GM12878 (cell line): Measurements from ENCODE around the gene TMEM250. TPM values are rescaled to one million over a fixed set of nuclear protein-coding genes. Genes with fewer than 3 reads are reported as not detected.

ENCODE experiments used
- ATAC-seq: fragments of 200-7000 bp; cut with Tn5 transposase; 3 replicates; pipeline ENCODE4 v1.9.1; 2020; ENCODE audit warnings: mild to moderate bottlenecking, moderate library complexity
- BruUV-seq: library from RNA; stranded (reverse); fragments of 400-500 nt; replicated peaks from 2 replicates; lab custom pipeline; 2021; lab: Mats Ljungman, UMichigan
- CTCF ChIA-PET: fragments of 300-600 bp; sonication (Branson Sonifier 250); formaldehyde crosslinking; extraction: SDS; loops from one replicate; lab custom pipeline; 2021; ENCODE audit warnings: inconsistent platforms; lab: Yijun Ruan, JAX
- POLR2A ChIA-PET: fragments of 350-600 bp; formaldehyde crosslinking; extraction: SDS; loops from one replicate; lab custom pipeline; 2021; ENCODE audit warnings: inconsistent platforms; lab: Charles Lee
- RAD21 ChIA-PET: fragments of 300-600 bp; sonication (Branson Sonifier 250); formaldehyde crosslinking; loops from one replicate; lab custom pipeline; 2023; ENCODE audit warnings: antibody characterized with exemption; ENCODE audit not compliant: unreplicated experiment; lab: Charles Lee
- SMC1A ChIA-PET: fragments of 300-600 bp; sonication (Branson Sonifier 250); formaldehyde crosslinking; loops from one replicate; lab custom pipeline; 2023; ENCODE audit not compliant: unreplicated experiment, uncharacterized antibody; lab: Charles Lee
- DNase-seq: peaks from one replicate; pipeline ENCODE4 v3.0.0-alpha.2; 2011; ENCODE audit warnings: low read depth, low spot score
- FAIRE-seq: peaks from 3 replicates; lab custom pipeline; 2011; peaks lifted over from hg19 to GRCh38; lab: Jason Lieb, UNC
- H2AFZ ChIP-seq: 2 replicates; pipeline ENCODE4 v1.6.0; 2011; ENCODE audit warnings: low read depth, low read length, control low read depth; ENCODE audit not compliant: control insufficient read depth
- H3K27ac ChIP-seq: 2 replicates; pipeline ENCODE4 v1.5.1; 2011; ENCODE audit warnings: control low read depth; ENCODE audit not compliant: control insufficient read depth, insufficient read depth
- H3K27me3 ChIP-seq, 2 experiments: replicated peaks in 1 of 2; 2 replicates each; pipeline versions ENCODE4 v1.6.0 to v1.6.1; 2011; ENCODE audit warnings: low read length in 1 of 2; ENCODE audit not compliant: control insufficient read depth in 2 of 2, insufficient read depth in 2 of 2
- H3K36me3 ChIP-seq, 2 experiments: 2 replicates each; pipeline ENCODE4 v1.5.1; 2011; ENCODE audit warnings: low read length in 1 of 2; ENCODE audit not compliant: control insufficient read depth in 2 of 2, insufficient read depth in 2 of 2
- H3K4me1 ChIP-seq: 2 replicates; pipeline ENCODE4 v1.6.1; 2011; ENCODE audit warnings: mild to moderate bottlenecking, low read length, moderate library complexity, mixed read lengths; ENCODE audit not compliant: control insufficient read depth, insufficient read depth
- H3K4me2 ChIP-seq: 2 replicates; pipeline ENCODE4 v1.6.0; 2011; ENCODE audit warnings: control low read depth; ENCODE audit not compliant: control insufficient read depth, insufficient read depth
- H3K4me3 ChIP-seq: fragments of 200-600 bp; sonication (generic); 2 replicates; pipeline ENCODE4 v1.5.1; 2016
- H3K79me2 ChIP-seq: 2 replicates; pipeline ENCODE4 v1.6.0; 2011; ENCODE audit warnings: low read length; ENCODE audit not compliant: control insufficient read depth, insufficient read depth
- H3K9ac ChIP-seq: 2 replicates; pipeline ENCODE4 v1.8.0; 2011; ENCODE audit warnings: low read length, control low read depth, mixed read lengths; ENCODE audit not compliant: control insufficient read depth, insufficient read depth
- H3K9me3 ChIP-seq: replicated peaks from 3 replicates; pipeline ENCODE4 v1.5.1; 2011; ENCODE audit warnings: mild to moderate bottlenecking, low read length; ENCODE audit not compliant: control insufficient read depth, insufficient read depth
- H4K20me1 ChIP-seq: 2 replicates; pipeline ENCODE4 v1.6.0; 2011; ENCODE audit not compliant: control insufficient read depth, insufficient read depth
- BHLHE40 ChIP-seq, 2 experiments: fragments of 450-650 bp in 1 of 2; IDR thresholded peaks; 2 replicates each; pipeline ENCODE4 v1.6.1; 2011 to 2017; ENCODE audit warnings: low read depth in 2 of 2, borderline replicate concordance in 1 of 2, improper control_type of control experiment in 1 of 2, low read length in 1 of 2, mild to moderate bottlenecking in 1 of 2
- BRCA1 ChIP-seq: IDR thresholded peaks from 2 replicates; pipeline ENCODE4 v1.6.1; 2011; ENCODE audit warnings: low read depth, low read length, improper control_type of control experiment
- CBX5 ChIP-seq: sonication (generic); IDR thresholded peaks from 2 replicates; pipeline ENCODE4 v1.6.1; 2016; ENCODE audit warnings: low read depth, moderate library complexity, mild to moderate bottlenecking, inconsistent platforms
- CHD2 ChIP-seq: IDR thresholded peaks from 2 replicates; pipeline ENCODE4 v1.6.1; 2011; ENCODE audit warnings: low read depth, low read length, improper control_type of control experiment, borderline replicate concordance
- EP300 ChIP-seq, 2 experiments: fragments of 150-350 bp in 1 of 2; IDR thresholded peaks; 2 replicates each; pipeline ENCODE4 v1.6.1; 2011 to 2012; ENCODE audit warnings: low read depth in 2 of 2, low read length in 2 of 2, borderline replicate concordance in 1 of 2, improper control_type of control experiment in 1 of 2, inconsistent platforms in 1 of 2; ENCODE audit not compliant: control insufficient read depth in 1 of 2
- ESRRA ChIP-seq: IDR thresholded peaks from 2 replicates; pipeline ENCODE4 v1.6.1; 2012; ENCODE audit warnings: mild to moderate bottlenecking, low read length, improper control_type of control experiment
- RFX5 ChIP-seq: IDR thresholded peaks from 2 replicates; pipeline ENCODE4 v1.6.1; 2011; ENCODE audit warnings: low read depth, low read length, improper control_type of control experiment
- STAT3 ChIP-seq: IDR thresholded peaks from 2 replicates; pipeline ENCODE4 v1.6.1; 2011; ENCODE audit warnings: low read depth, low read length, improper control_type of control experiment
- ZNF217 ChIP-seq: fragments of 450-650 bp; IDR thresholded peaks from 2 replicates; pipeline ENCODE4 v1.6.1; 2017; ENCODE audit warnings: antibody characterized with exemption, mild to moderate bottlenecking
- ZNF622 ChIP-seq: fragments of 450-650 bp; IDR thresholded peaks from 2 replicates; pipeline ENCODE4 v1.6.1; 2017; ENCODE audit warnings: mild to moderate bottlenecking, inconsistent platforms
- WGBS: methylation state at CpG from one replicate; pipeline ENCODE4 v1.1.6; 2016; ENCODE audit warnings: low lambda C conversion rate; ENCODE audit not compliant: insufficient replicate concordance, insufficient coverage; ENCODE audit errors: missing lambda C conversion rate; 5-methylcytosine and 5-hydroxymethylcytosine counted together
- in situ Hi-C: fragments of 300-500 bp; cut with MboI; formaldehyde crosslinking; loops from 9 replicates; pipeline ENCODE4 v1.14.3; 2018; ENCODE audit warnings: mixed read lengths
- intact Hi-C: fragments of 100-400 bp; cut with micrococcal nuclease; formaldehyde crosslinking; loops from one replicate; pipeline ENCODE4 v1.14.2; 2022; ENCODE audit not compliant: unreplicated experiment
- polyA plus RNA-seq, 11 experiments: library from polyadenylated mRNA; depleted of rRNA in 4 of 11; unstranded in 6 of 11; stranded (reverse) in 5 of 11; fragments of >200 nt; fragmentation: Nextera tagmentation in 4 of 11; fragmentation: Illumina TruSeq in 1 of 11; extraction: Ambion mirVana in 4 of 11; extraction: Trizol in 1 of 11; gene quantifications; 1 replicate in 1 of 11; 2 replicates in 10 of 11; pipeline versions ENCODE4 v1.2.1 to v1.2.3, GENCODE V29; 2011 to 2016; ENCODE audit warnings: inconsistent platforms in 2 of 11, missing spikeins in 2 of 11, low read depth in 1 of 11
- total RNA-seq, 4 experiments: library from RNA; depleted of rRNA in 3 of 4; stranded (reverse); fragments of >200 nt in 3 of 4; fragmentation: Illumina TruSeq in 1 of 4; extraction: Trizol in 1 of 4; gene quantifications; 2 replicates each; pipeline versions ENCODE4 v1.2.1 to v1.2.3, GENCODE V29; 2013 to 2021
- TF ChIP-seq, protein P1 (sequence below): IDR thresholded peaks from 2 replicates; pipeline ENCODE4 v1.6.1; 2011; ENCODE audit warnings: mild to moderate bottlenecking, low read depth, low read length, moderate library complexity; ENCODE audit not compliant: insufficient replicate concordance
- TF ChIP-seq, protein P2 (sequence below): fragments of 450-650 bp; IDR thresholded peaks from 2 replicates; pipeline ENCODE4 v1.6.1; 2018; ENCODE audit warnings: mild to moderate bottlenecking, low read depth, moderate library complexity; ENCODE audit not compliant: partially characterized antibody
- TF ChIP-seq, protein P3 (sequence below): fragments of 450-650 bp; IDR thresholded peaks from 2 replicates; pipeline ENCODE4 v1.6.1; 2017; ENCODE audit warnings: mild to moderate bottlenecking, moderate library complexity

The TMEM250 gene
- total and polyA plus RNA-seq, 10 of the 15 experiments (the other 5 are each of a cell fraction or from before 2014, with no cell fraction given): 0.39 to 39.9 (median 8.5) TPM

DNA sequence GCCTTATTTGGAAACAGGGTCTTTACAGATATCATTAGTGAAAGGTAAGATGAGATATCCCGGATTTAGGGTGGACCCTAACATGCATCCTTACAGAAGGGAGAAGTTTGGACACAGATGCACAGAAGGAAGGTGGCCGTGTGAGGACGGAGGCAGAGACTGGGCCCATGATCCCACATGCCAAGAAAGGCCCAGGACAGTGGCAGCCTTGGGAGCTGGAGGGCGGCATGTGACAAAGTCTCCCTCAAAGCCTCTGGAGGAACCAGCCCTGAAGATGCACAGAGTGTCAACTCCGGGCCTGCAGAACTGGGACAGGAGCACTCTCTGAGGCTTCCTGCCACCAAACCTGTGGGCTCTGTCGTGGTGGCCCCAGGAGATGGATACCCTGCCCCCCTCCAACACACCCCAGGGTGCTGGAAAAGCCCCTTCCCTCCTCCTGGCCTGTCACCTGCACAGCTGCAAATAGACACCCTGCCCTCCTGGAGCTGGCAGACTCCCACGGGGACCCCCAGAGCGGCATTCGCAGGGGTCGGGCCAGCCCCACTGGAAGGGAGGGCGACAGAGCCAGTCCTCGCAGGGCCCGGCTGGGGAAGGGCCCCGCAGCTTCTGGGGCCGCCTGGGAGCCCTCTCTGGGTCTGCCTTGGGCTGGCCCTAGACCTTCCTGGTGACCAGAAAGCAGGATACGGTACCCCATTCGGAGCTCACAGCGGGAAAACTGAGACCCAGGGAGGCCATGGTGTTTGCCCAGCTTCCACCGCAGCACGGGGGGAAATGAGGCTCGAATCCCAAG is 31.5 kb downstream of the TMEM250 start:
- in situ Hi-C loops (no loop called here), intact Hi-C loops (no loop called here)
- Histone ChIP-seq H3K27ac (no peak overlapping the region), H3K9me3 (no peaks in the 10 kb centered on the region), H4K20me1 (no peaks in the 10 kb centered on the region), H3K79me2 (peaks cover 4% of the 10 kb centered on the region), H3K4me1 (peaks cover 8% of the 10 kb centered on the region), H3K36me3 (no peaks in the 10 kb centered on the region), H2AFZ (no peak overlapping the region), H3K9ac (no peak overlapping the region), H3K4me2 (no peak overlapping the region), H3K27me3 (no peaks in the 10 kb centered on the region), H3K4me3 (no peak overlapping the region)
- DNase-seq (no peak), FAIRE-seq (no peak), ATAC-seq (no peak)
- BruUV-seq: no TSS peak
- 56% methylated on average over 19 of the region's 21 CpGs for WGBS
- RAD21 ChIA-PET: no interaction called here
- CTCF ChIA-PET: interaction anchor here (0.9 to 1.2 kb wide), 2 partner anchors 20 to 35 kb away, joined by 3 read pairs; no protein-coding TSS in a partner anchor
- SMC1A ChIA-PET: no interaction called here
- POLR2A ChIA-PET: interaction anchor here (1.5 kb wide), 1 partner anchor 30 kb away, joined by 3 read pairs; no protein-coding TSS in a partner anchor
- TF ChIP-seq, protein P1, sequence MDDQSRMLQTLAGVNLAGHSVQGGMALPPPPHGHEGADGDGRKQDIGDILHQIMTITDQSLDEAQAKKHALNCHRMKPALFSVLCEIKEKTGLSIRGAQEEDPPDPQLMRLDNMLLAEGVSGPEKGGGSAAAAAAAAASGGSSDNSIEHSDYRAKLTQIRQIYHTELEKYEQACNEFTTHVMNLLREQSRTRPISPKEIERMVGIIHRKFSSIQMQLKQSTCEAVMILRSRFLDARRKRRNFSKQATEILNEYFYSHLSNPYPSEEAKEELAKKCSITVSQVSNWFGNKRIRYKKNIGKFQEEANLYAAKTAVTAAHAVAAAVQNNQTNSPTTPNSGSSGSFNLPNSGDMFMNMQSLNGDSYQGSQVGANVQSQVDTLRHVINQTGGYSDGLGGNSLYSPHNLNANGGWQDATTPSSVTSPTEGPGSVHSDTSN: no peak
- no peak for TF ChIP-seq CBX5
- TF ChIP-seq, protein P2, sequence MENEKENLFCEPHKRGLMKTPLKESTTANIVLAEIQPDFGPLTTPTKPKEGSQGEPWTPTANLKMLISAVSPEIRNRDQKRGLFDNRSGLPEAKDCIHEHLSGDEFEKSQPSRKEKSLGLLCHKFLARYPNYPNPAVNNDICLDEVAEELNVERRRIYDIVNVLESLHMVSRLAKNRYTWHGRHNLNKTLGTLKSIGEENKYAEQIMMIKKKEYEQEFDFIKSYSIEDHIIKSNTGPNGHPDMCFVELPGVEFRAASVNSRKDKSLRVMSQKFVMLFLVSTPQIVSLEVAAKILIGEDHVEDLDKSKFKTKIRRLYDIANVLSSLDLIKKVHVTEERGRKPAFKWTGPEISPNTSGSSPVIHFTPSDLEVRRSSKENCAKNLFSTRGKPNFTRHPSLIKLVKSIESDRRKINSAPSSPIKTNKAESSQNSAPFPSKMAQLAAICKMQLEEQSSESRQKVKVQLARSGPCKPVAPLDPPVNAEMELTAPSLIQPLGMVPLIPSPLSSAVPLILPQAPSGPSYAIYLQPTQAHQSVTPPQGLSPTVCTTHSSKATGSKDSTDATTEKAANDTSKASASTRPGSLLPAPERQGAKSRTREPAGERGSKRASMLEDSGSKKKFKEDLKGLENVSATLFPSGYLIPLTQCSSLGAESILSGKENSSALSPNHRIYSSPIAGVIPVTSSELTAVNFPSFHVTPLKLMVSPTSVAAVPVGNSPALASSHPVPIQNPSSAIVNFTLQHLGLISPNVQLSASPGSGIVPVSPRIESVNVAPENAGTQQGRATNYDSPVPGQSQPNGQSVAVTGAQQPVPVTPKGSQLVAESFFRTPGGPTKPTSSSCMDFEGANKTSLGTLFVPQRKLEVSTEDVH: no peak
- no peak for TF ChIP-seq CHD2
- no peak for TF ChIP-seq ESRRA
- TF ChIP-seq, protein P3, sequence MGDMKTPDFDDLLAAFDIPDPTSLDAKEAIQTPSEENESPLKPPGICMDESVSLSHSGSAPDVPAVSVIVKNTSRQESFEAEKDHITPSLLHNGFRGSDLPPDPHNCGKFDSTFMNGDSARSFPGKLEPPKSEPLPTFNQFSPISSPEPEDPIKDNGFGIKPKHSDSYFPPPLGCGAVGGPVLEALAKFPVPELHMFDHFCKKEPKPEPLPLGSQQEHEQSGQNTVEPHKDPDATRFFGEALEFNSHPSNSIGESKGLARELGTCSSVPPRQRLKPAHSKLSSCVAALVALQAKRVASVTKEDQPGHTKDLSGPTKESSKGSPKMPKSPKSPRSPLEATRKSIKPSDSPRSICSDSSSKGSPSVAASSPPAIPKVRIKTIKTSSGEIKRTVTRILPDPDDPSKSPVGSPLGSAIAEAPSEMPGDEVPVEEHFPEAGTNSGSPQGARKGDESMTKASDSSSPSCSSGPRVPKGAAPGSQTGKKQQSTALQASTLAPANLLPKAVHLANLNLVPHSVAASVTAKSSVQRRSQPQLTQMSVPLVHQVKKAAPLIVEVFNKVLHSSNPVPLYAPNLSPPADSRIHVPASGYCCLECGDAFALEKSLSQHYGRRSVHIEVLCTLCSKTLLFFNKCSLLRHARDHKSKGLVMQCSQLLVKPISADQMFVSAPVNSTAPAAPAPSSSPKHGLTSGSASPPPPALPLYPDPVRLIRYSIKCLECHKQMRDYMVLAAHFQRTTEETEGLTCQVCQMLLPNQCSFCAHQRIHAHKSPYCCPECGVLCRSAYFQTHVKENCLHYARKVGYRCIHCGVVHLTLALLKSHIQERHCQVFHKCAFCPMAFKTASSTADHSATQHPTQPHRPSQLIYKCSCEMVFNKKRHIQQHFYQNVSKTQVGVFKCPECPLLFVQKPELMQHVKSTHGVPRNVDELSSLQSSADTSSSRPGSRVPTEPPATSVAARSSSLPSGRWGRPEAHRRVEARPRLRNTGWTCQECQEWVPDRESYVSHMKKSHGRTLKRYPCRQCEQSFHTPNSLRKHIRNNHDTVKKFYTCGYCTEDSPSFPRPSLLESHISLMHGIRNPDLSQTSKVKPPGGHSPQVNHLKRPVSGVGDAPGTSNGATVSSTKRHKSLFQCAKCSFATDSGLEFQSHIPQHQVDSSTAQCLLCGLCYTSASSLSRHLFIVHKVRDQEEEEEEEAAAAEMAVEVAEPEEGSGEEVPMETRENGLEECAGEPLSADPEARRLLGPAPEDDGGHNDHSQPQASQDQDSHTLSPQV: no peak
- TF ChIP-seq BRCA1: no peak
- TF ChIP-seq RFX5: no peak
- no peak for TF ChIP-seq STAT3
- no peak for TF ChIP-seq ZNF622
- no peak for TF ChIP-seq ZNF217
- TF ChIP-seq EP300 (IDR thresholded peaks at IDR 0.05; ENCODE audit: borderline replicate concordance in 1 of 2, control insufficient read depth in 1 of 2, low read depth in 2 of 2, low read length in 2 of 2): no peak
- TF ChIP-seq BHLHE40 (IDR thresholded peaks at IDR 0.05; ENCODE audit: borderline replicate concordance in 1 of 2, low read depth in 2 of 2, low read length in 1 of 2): no peak
